K562 (cell line): ENCODE data around the gene XKR7. TPM values are rescaled to one million over a fixed set of nuclear protein-coding genes. Genes with fewer than 3 reads are reported as not detected.
A peak's percentile ranks its signal among the peaks of the same experiment; 100 is the strongest.

Experiments used
- ARHGAP35 ChIP-seq: fragments of 450-650 bp; IDR thresholded peaks from 2 replicates; pipeline ENCODE4 v1.6.1; 2018; ENCODE audit not compliant: partially characterized antibody
- BMI1 ChIP-seq: fragments of 150-350 bp; IDR thresholded peaks from 2 replicates; pipeline ENCODE4 v1.6.1; 2014; ENCODE audit warnings: low read length
- CBFB ChIP-seq: sonication (generic); formaldehyde crosslinking; IDR thresholded peaks from 2 replicates; pipeline ENCODE4 v1.4.0; 2020; ENCODE audit warnings: mild to moderate bottlenecking, missing genetic modification reagents
- FOXJ2 ChIP-seq: fragments of 200-800 bp; sonication (Bioruptor generic); IDR thresholded peaks from 2 replicates; pipeline ENCODE4 v1.6.1; 2016; ENCODE audit warnings: missing genetic modification characterization, missing compliant biosample characterization
- FUS ChIP-seq: fragments of 200-400 bp; formaldehyde crosslinking; optimal IDR thresholded peaks from 2 replicates; pipeline ENCODE3; 2017; ENCODE audit warnings: low read depth, low read length
- MYC ChIP-seq, 2 experiments: fragments of 250-450 bp in 1 of 2; sonication (Bioruptor Pico) in 1 of 2; IDR thresholded peaks; 2 replicates each; pipeline versions ENCODE4 v1.5.1 to v1.6.1; 2012 to 2021; ENCODE audit warnings: low read depth in 2 of 2, borderline replicate concordance in 1 of 2, improper control_type of control experiment in 1 of 2, low read length in 1 of 2, mild to moderate bottlenecking in 1 of 2, moderate library complexity in 1 of 2
- PTRF ChIP-seq: fragments of 450-650 bp; IDR thresholded peaks from 2 replicates; pipeline ENCODE4 v1.6.1; 2016; ENCODE audit warnings: mild to moderate bottlenecking, missing genetic modification characterization, missing compliant biosample characterization
- RBM25 ChIP-seq: fragments of 200-400 bp; formaldehyde crosslinking; IDR thresholded peaks from 2 replicates; pipeline ENCODE4 v1.6.1; 2018; ENCODE audit warnings: low read length, low read depth, moderate library complexity; ENCODE audit not compliant: severe bottlenecking
- RCOR1 ChIP-seq, 2 experiments: IDR thresholded peaks; 2 replicates each; pipeline ENCODE4 v1.6.1; 2012; ENCODE audit warnings: low read depth in 2 of 2, low read length in 2 of 2, borderline replicate concordance in 1 of 2, improper control_type of control experiment in 1 of 2
- polyA plus RNA-seq, 8 experiments: library from polyadenylated mRNA; depleted of rRNA in 4 of 8; stranded (reverse) in 5 of 8; unstranded in 3 of 8; fragments of >200 nt; fragmentation: Nextera tagmentation in 2 of 8; fragmentation: Illumina TruSeq in 1 of 8; extraction: Ambion mirVana in 2 of 8; extraction: Trizol in 1 of 8; gene quantifications; 2 replicates each; pipeline versions ENCODE4 v1.2.1 to v1.2.3, GENCODE V29; 2011 to 2014; ENCODE audit warnings: inconsistent platforms in 1 of 8, missing spikeins in 1 of 8
- total RNA-seq, 7 experiments: library from RNA; depleted of rRNA in 6 of 7; stranded (reverse); fragments of >200 nt in 6 of 7; fragmentation: Illumina TruSeq in 2 of 7; extraction: Trizol in 2 of 7; gene quantifications; 2 replicates each; pipeline versions ENCODE4 v1.2.1 to v1.2.3, GENCODE V29; 2011 to 2021; ENCODE audit warnings: low replicate concordance in 1 of 7
- TF ChIP-seq, protein P1 (sequence below): fragments of 450-650 bp; conservative IDR thresholded peaks from 2 replicates; pipeline ENCODE4 v1.6.1; 2016; ENCODE audit warnings: missing genetic modification characterization, low read depth, mild to moderate bottlenecking, missing compliant biosample characterization, moderate library complexity
- TF ChIP-seq, protein P2 (sequence below): fragments of 450-650 bp; IDR thresholded peaks from 2 replicates; pipeline ENCODE4 v1.6.1; 2016; ENCODE audit warnings: mild to moderate bottlenecking, moderate library complexity

XKR7 gene
- total and polyA plus RNA-seq, 9 of the 15 experiments (the other 6 are each of a cell fraction or from before 2014, with no cell fraction given), result 0.02 TPM; not detected in 8

DNA sequence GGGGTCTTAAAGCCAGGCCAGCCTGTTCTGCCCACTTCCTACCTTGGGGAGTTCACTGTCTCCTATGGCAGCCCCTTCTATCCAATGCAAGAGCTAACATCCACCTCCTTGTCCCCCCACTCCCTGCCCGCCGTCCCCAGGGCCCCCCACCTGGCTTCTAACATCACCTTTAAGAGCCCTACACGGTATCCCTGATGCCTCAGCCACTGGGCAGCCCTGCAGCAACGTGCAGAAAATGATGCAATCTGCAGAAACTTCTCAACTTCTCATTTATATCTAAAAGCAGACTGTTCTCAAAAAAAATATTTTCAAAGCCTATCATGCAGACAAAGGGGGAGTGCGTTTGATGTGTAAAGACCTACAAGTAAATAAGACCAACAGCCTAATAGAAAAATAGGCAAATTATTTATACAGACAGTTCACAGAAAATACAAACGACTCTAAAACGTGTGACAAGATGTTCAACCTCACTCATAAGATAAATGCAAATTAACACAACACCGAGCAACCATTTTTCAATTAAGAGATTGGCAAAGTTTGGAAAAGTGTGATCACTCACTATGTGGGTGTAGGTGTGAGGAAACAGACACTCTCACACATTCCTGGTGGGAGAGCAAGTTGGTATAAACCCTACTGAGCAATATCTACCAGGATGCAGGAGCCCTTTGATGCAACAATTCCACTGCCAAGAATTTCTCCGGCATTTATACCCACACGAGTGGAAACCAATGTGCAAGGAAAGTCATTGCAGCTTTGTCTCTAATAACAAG lies 69.0 kb downstream of the XKR7 start (continued):
- no peak for TF ChIP-seq RCOR1 (IDR thresholded peaks at IDR 0.05; ENCODE audit: borderline replicate concordance in 1 of 2, low read depth in 2 of 2, low read length in 2 of 2)
- no peak for TF ChIP-seq FUS
- TF ChIP-seq ARHGAP35, result no peak
- TF ChIP-seq BMI1, result peak; percentile 25; the same call in 1 of the 2 replicates
- no peak for TF ChIP-seq PTRF
- TF ChIP-seq CBFB (CRISPR knock-in tag), result no peak
- peak; percentile 97 for TF ChIP-seq MYC (IDR thresholded peaks at IDR 0.05; ENCODE audit: low read depth, low read length)
- TF ChIP-seq MYC (CRISPR knock-in tag; IDR thresholded peaks at IDR 0.05; ENCODE audit: borderline replicate concordance, low read depth), result peak; percentile 11; the same call in 1 of the 2 replicates
- TF ChIP-seq, protein P1, sequence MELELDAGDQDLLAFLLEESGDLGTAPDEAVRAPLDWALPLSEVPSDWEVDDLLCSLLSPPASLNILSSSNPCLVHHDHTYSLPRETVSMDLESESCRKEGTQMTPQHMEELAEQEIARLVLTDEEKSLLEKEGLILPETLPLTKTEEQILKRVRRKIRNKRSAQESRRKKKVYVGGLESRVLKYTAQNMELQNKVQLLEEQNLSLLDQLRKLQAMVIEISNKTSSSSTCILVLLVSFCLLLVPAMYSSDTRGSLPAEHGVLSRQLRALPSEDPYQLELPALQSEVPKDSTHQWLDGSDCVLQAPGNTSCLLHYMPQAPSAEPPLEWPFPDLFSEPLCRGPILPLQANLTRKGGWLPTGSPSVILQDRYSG, result no peak
- TF ChIP-seq, protein P2, sequence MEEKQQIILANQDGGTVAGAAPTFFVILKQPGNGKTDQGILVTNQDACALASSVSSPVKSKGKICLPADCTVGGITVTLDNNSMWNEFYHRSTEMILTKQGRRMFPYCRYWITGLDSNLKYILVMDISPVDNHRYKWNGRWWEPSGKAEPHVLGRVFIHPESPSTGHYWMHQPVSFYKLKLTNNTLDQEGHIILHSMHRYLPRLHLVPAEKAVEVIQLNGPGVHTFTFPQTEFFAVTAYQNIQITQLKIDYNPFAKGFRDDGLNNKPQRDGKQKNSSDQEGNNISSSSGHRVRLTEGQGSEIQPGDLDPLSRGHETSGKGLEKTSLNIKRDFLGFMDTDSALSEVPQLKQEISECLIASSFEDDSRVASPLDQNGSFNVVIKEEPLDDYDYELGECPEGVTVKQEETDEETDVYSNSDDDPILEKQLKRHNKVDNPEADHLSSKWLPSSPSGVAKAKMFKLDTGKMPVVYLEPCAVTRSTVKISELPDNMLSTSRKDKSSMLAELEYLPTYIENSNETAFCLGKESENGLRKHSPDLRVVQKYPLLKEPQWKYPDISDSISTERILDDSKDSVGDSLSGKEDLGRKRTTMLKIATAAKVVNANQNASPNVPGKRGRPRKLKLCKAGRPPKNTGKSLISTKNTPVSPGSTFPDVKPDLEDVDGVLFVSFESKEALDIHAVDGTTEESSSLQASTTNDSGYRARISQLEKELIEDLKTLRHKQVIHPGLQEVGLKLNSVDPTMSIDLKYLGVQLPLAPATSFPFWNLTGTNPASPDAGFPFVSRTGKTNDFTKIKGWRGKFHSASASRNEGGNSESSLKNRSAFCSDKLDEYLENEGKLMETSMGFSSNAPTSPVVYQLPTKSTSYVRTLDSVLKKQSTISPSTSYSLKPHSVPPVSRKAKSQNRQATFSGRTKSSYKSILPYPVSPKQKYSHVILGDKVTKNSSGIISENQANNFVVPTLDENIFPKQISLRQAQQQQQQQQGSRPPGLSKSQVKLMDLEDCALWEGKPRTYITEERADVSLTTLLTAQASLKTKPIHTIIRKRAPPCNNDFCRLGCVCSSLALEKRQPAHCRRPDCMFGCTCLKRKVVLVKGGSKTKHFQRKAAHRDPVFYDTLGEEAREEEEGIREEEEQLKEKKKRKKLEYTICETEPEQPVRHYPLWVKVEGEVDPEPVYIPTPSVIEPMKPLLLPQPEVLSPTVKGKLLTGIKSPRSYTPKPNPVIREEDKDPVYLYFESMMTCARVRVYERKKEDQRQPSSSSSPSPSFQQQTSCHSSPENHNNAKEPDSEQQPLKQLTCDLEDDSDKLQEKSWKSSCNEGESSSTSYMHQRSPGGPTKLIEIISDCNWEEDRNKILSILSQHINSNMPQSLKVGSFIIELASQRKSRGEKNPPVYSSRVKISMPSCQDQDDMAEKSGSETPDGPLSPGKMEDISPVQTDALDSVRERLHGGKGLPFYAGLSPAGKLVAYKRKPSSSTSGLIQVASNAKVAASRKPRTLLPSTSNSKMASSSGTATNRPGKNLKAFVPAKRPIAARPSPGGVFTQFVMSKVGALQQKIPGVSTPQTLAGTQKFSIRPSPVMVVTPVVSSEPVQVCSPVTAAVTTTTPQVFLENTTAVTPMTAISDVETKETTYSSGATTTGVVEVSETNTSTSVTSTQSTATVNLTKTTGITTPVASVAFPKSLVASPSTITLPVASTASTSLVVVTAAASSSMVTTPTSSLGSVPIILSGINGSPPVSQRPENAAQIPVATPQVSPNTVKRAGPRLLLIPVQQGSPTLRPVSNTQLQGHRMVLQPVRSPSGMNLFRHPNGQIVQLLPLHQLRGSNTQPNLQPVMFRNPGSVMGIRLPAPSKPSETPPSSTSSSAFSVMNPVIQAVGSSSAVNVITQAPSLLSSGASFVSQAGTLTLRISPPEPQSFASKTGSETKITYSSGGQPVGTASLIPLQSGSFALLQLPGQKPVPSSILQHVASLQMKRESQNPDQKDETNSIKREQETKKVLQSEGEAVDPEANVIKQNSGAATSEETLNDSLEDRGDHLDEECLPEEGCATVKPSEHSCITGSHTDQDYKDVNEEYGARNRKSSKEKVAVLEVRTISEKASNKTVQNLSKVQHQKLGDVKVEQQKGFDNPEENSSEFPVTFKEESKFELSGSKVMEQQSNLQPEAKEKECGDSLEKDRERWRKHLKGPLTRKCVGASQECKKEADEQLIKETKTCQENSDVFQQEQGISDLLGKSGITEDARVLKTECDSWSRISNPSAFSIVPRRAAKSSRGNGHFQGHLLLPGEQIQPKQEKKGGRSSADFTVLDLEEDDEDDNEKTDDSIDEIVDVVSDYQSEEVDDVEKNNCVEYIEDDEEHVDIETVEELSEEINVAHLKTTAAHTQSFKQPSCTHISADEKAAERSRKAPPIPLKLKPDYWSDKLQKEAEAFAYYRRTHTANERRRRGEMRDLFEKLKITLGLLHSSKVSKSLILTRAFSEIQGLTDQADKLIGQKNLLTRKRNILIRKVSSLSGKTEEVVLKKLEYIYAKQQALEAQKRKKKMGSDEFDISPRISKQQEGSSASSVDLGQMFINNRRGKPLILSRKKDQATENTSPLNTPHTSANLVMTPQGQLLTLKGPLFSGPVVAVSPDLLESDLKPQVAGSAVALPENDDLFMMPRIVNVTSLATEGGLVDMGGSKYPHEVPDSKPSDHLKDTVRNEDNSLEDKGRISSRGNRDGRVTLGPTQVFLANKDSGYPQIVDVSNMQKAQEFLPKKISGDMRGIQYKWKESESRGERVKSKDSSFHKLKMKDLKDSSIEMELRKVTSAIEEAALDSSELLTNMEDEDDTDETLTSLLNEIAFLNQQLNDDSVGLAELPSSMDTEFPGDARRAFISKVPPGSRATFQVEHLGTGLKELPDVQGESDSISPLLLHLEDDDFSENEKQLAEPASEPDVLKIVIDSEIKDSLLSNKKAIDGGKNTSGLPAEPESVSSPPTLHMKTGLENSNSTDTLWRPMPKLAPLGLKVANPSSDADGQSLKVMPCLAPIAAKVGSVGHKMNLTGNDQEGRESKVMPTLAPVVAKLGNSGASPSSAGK, result peak; percentile 68
- TF ChIP-seq FOXJ2, result no peak
- no peak for TF ChIP-seq RBM25
